HG03571 (cell line): ENCODE measurements around the gene ATP11C.

Source experiments
- ATAC-seq: cut with Tn5 transposase; IDR thresholded peaks from one replicate; pipeline ENCODE4 v1.9.1; 2021; ENCODE audit not compliant: unreplicated experiment

ATP11C gene

GRCh38 chrX:139815771-139816170, 117.1 kb downstream of the ATP11C start:
- no peak for ATAC-seq

- ATAC-seq: peak; percentile 55
Observed at GRCh38 chrX:139811942-139812629, 120.8 kb downstream of the ATP11C start.

GRCh38 chrX:139804482-139804881, 128.4 kb downstream of the ATP11C start:
- no peak for ATAC-seq

- ATAC-seq: no peak
Observed at GRCh38 chrX:139803224-139803623, 129.6 kb downstream of the ATP11C start.

- ATAC-seq: no peak
Observed at GRCh38 chrX:139802048-139802447, 130.8 kb downstream of the ATP11C start.

- no peak for ATAC-seq
Observed at GRCh38 chrX:139801397-139801813, 131.4 kb downstream of the ATP11C start.

GRCh38 chrX:139798701-139799100, 134.2 kb downstream of the ATP11C start:
- no peak for ATAC-seq

- ATAC-seq: peak; percentile 99
Observed at GRCh38 chrX:139795196-139795595, 137.7 kb downstream of the ATP11C start.

- ATAC-seq: no peak
Observed at GRCh38 chrX:139787601-139788000, 145.3 kb downstream of the ATP11C start.

GRCh38 chrX:139784807-139785206, 148.0 kb downstream of the ATP11C start:
- peak; percentile 62 for ATAC-seq

GRCh38 chrX:139783959-139784358, 148.9 kb downstream of the ATP11C start:
- ATAC-seq: no peak

- no peak for ATAC-seq
Observed at GRCh38 chrX:139783030-139783429, 149.8 kb downstream of the ATP11C start.

GRCh38 chrX:139776599-139776998, 156.3 kb downstream of the ATP11C start:
- ATAC-seq: no peak

- ATAC-seq: no peak
Observed at GRCh38 chrX:139770366-139770765, 162.5 kb downstream of the ATP11C start.

GRCh38 chrX:139766545-139766983, 166.3 kb downstream of the ATP11C start:
- ATAC-seq: peak; percentile 68

GRCh38 chrX:139762400-139763183, 170.3 kb downstream of the ATP11C start:
- no peak for ATAC-seq

GRCh38 chrX:139759637-139760036, 173.2 kb downstream of the ATP11C start:
- ATAC-seq: no peak

- no peak for ATAC-seq
Observed at GRCh38 chrX:139758809-139759208, 174.0 kb downstream of the ATP11C start.

- no peak for ATAC-seq
Observed at GRCh38 chrX:139758250-139758649, 174.6 kb downstream of the ATP11C start.

- ATAC-seq: no peak
Observed at GRCh38 chrX:139751053-139751452, 181.8 kb downstream of the ATP11C start.

GRCh38 chrX:139750390-139750789, 182.5 kb downstream of the ATP11C start:
- ATAC-seq: no peak

GRCh38 chrX:139739138-139739537, 193.7 kb downstream of the ATP11C start:
- ATAC-seq: peak; percentile 79
